Fibroblast of skin of left biceps (primary cell): Measurements from ENCODE around the gene C1orf50.
"Not testable (repeated sequence)": the region's sequence is repeated elsewhere in the genome, so short reads cannot be mapped to it uniquely, and the experiment has no call there.

Experiments
- DNase-seq, 2 experiments: peaks; one replicate each; pipeline ENCODE4 v3.0.0-alpha.2; 2013; ENCODE audit warnings: low read depth in 2 of 2

Gene C1orf50

GRCh38 chr1:42766741-42767509 is at the start of gene C1orf50, which contains the start of gene P3H1:
TSS of gene C1orf50 (plus strand) at chr1:42767249. CDS start at chr1:42767312, 63 bp downstream.
TSS of gene P3H1 (minus strand) at chr1:42767028. CDS start at chr1:42766971, 57 bp downstream.
- peak; percentile 94 to 96 for DNase-seq

GRCh38 chr1:42720868-42721267 is 46.2 kb upstream of the C1orf50 start:
- DNase-seq = no peak

GRCh38 chr1:42721926-42722325 is 45.1 kb upstream of the C1orf50 start:
- DNase-seq = no peak

GRCh38 chr1:42722403-42722802 is 44.6 kb upstream of the C1orf50 start:
- DNase-seq = not testable (repeated sequence)

- no peak for DNase-seq
These were observed 43.5 kb upstream of the C1orf50 start for GRCh38 chr1:42723511-42723910.

- not testable (repeated sequence) for DNase-seq
These were observed 41.2 kb upstream of the C1orf50 start for GRCh38 chr1:42725820-42726219.

GRCh38 chr1:42730002-42730401 is 37.0 kb upstream of the C1orf50 start:
- DNase-seq = no peak

- no peak for DNase-seq
These were observed 36.1 kb upstream of the C1orf50 start for GRCh38 chr1:42730988-42731387.

- no peak for DNase-seq
These were observed 35.5 kb upstream of the C1orf50 start for GRCh38 chr1:42731585-42731984.

GRCh38 chr1:42732126-42732680 is 34.8 kb upstream of the C1orf50 start:
- DNase-seq = no peak

- no peak for DNase-seq
These were observed 33.4 kb upstream of the C1orf50 start for GRCh38 chr1:42733415-42734200.

GRCh38 chr1:42734201-42735035 is 32.6 kb upstream of the C1orf50 start:
- no peak for DNase-seq

- no peak for DNase-seq
These were observed 32.0 kb upstream of the C1orf50 start for GRCh38 chr1:42735056-42735455.

GRCh38 chr1:42735477-42736105 is 31.5 kb upstream of the C1orf50 start:
- DNase-seq = no peak

GRCh38 chr1:42736152-42736551 is 30.9 kb upstream of the C1orf50 start:
- DNase-seq = no peak

- no peak for DNase-seq
These were observed 30.4 kb upstream of the C1orf50 start for GRCh38 chr1:42736571-42737200.

- DNase-seq = no peak
These were observed 29.8 kb upstream of the C1orf50 start for GRCh38 chr1:42737257-42737656.

GRCh38 chr1:42737986-42738677 is 28.9 kb upstream of the C1orf50 start:
- no peak for DNase-seq

- no peak for DNase-seq
These were observed 28.3 kb upstream of the C1orf50 start for GRCh38 chr1:42738678-42739226.
